Measurements from ENCODE around the gene PDE9A. TPM values are rescaled to one million over a fixed set of nuclear protein-coding genes. Genes with fewer than 3 reads are reported as not detected.

The PDE9A gene
- total RNA-seq, 1 donor from 2014 or later = 27.4 TPM

DNA sequence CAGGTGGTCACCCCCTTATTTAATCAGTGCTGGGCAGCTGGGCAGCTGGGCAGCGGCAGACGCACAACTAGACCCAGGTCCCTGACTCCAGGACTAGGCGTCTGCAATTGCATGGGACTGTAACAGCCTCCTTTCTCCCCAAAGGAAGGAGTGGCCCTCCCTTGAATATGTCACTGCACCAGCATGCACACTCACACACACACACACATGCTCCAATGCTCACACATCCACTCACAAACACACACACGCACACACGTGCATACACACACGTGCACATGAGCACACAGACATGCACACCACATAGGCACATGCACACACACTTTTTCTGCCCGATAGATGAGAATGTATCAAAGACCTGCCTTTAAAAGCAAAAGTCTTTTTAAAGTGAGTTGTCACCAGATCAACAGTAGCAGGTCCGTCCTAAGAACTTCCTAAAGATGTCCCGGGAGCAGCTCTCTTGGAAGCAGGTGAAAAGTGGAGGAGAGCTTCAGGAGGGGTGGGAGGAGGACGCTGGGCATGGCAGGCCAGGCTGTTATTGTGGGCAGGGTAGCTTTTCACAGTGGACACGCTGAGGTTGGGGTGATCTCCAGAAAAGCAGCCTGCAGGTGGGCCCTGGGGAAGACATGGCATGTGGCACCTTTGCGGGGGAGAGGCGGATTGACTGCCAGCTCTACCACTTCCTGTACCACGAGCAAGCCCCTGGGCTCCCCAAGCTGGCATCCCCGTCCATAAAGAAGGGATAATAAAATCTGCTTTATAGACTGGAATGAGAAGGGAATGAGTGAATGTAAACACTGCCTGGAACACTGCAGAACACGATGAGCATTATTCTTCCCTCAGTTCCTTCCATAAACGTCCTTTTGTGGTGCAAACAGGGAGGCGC lies 1.7 kb downstream of the PDE9A start:
- Mint-ChIP-seq H3K27me3 (ENCODE audit: low read depth) (peaks cover 3% of the 10 kb centered on the region), H3K27ac (no peak overlapping the region), H3K9me3 (no peaks in the 10 kb centered on the region), H3K4me1 (peaks cover 28% of the 10 kb centered on the region), H3K4me3 (peak overlapping the region; percentile 78), H3K36me3 (peaks cover 2% of the 10 kb centered on the region)
- no peak for DNase-seq (ENCODE audit: low spot score in 2 of 2, unreplicated experiment in 2 of 2)
- TF ChIP-seq, protein P1, sequence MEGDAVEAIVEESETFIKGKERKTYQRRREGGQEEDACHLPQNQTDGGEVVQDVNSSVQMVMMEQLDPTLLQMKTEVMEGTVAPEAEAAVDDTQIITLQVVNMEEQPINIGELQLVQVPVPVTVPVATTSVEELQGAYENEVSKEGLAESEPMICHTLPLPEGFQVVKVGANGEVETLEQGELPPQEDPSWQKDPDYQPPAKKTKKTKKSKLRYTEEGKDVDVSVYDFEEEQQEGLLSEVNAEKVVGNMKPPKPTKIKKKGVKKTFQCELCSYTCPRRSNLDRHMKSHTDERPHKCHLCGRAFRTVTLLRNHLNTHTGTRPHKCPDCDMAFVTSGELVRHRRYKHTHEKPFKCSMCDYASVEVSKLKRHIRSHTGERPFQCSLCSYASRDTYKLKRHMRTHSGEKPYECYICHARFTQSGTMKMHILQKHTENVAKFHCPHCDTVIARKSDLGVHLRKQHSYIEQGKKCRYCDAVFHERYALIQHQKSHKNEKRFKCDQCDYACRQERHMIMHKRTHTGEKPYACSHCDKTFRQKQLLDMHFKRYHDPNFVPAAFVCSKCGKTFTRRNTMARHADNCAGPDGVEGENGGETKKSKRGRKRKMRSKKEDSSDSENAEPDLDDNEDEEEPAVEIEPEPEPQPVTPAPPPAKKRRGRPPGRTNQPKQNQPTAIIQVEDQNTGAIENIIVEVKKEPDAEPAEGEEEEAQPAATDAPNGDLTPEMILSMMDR (IDR thresholded peaks at IDR 0.05; ENCODE audit: unreplicated experiment) = no peak

DNA sequence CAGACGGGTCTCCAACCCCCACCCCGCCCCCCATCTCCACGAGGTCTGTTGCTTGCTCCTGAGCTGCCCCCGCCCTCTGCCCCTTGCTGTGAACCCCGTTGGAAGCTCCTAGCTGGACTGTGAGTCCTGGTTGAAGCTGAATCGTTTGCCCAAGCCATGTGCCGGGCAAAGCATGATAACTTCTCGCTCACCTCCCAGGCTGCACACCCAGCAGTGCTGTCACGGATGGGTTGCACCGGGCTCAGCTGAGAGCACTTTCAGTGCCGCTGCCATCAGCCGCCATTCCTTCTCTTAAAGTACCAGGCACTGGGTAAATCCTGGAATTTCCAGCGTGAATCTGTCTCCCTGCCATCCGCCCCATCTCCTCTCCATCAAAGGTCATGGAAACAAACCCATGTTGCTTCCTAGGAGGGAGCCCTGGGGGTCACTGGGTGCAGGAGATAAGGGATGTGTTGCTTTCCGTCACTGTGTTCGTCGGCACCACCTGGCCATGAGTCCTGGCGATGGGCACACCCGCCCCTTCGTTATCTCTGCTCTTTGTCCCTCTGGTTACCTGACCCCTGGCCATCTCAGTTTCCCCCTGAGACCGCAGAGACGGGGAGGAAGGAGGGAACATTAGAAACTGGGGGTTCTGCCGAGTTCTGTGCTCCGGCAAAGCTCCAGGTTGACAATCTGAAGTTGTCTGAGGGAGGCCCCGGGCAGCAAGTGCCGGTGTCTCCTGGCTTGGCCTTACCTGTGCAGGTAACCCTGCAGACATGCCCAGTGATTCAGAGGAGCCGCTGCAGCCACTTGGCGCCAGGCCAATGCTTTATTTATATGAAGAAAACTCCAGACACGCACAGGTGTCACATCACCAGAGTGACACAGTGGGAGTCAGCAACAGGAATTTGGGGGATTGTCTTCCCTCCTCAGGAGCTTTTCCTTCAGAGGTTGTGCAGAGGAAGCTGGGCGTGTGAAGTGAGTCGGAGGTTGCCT lies 2.7 kb downstream of the PDE9A start:
- Mint-ChIP-seq H3K27me3 (ENCODE audit: low read depth) (peaks cover 3% of the 10 kb centered on the region), H3K9me3 (no peaks in the 10 kb centered on the region), H3K4me1 (peaks cover 28% of the 10 kb centered on the region), H3K27ac (peak overlapping the region; percentile 34), H3K36me3 (peaks cover 2% of the 10 kb centered on the region), H3K4me3 (peak overlapping the region; percentile 34)
- TF ChIP-seq, protein P1 (IDR thresholded peaks at IDR 0.05; ENCODE audit: unreplicated experiment) = no peak
- no peak for DNase-seq (ENCODE audit: low spot score in 2 of 2, unreplicated experiment in 2 of 2)

DNA sequence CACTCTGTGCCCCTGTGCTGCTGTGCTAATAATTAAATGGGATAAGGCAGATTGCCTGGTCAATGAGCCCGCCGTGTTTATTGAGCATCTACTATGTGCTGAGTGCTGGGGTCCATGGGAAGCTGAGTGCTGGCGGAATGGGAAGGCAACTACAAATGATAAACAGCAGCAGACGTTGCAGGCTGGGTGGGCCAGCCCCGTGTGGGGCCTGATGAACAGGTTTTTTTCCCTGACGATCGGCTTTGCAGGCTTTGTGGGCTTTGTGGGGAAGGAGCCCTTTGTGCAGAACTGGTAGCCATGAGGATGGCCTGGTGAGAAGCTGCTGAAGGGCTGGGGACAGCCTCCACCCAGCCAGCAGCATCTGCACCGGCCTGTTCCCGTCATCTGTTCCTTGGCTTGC lies 3.5 kb downstream of the PDE9A start:
- Mint-ChIP-seq H3K36me3 (peaks cover 5% of the 10 kb centered on the region), H3K9me3 (no peaks in the 10 kb centered on the region), H3K27me3 (ENCODE audit: low read depth) (no peaks in the 10 kb centered on the region), H3K4me1 (peaks cover 28% of the 10 kb centered on the region), H3K4me3 (no peak overlapping the region), H3K27ac (no peak overlapping the region)
- no peak for DNase-seq (ENCODE audit: low spot score in 2 of 2, unreplicated experiment in 2 of 2)
- TF ChIP-seq, protein P1 (IDR thresholded peaks at IDR 0.05; ENCODE audit: unreplicated experiment) = no peak

DNA sequence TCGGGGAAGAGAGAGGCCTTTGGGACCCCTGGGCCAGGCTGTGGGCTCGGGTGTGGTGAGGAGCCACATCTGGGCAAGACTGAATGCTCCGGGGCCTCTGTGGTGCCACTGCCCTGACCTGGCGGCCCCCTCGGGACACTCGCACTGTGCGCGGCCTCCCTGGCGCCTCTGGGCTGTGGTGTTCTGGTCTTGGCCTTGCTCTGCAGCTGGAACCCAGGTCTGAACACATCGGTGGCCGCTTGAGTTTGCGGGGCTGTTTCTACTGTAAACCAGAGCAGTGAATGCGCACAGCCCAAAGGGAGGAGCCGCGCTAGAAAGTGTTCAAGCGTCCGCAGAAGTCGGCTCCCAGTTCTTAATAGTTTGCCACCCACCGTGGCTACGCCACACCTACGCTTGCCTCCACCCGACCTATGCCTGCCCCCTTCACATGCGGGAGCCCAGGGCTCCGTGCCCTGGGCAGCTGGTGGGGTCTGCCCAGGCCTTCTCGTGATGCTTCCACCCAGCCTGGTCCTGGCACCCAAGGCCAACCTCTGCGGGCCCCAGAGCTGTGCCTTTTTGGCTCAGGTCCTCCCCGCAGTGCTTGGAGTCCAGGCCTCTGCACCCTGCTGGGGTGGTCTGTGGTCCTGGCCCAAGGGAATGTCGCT lies 4.4 kb downstream of the PDE9A start:
- peaks cover 5% of the 10 kb centered on the region for H3K36me3 Mint-ChIP-seq
- H3K4me3 Mint-ChIP-seq = no peak overlapping the region
- peaks cover 27% of the 10 kb centered on the region for H3K4me1 Mint-ChIP-seq
- no peaks in the 10 kb centered on the region for H3K27me3 Mint-ChIP-seq (ENCODE audit: low read depth)
- no peak overlapping the region for H3K27ac Mint-ChIP-seq
- no peaks in the 10 kb centered on the region for H3K9me3 Mint-ChIP-seq
- TF ChIP-seq, protein P1 (IDR thresholded peaks at IDR 0.05; ENCODE audit: unreplicated experiment) = no peak
- DNase-seq (ENCODE audit: low spot score in 2 of 2, unreplicated experiment in 2 of 2) = no peak

DNA sequence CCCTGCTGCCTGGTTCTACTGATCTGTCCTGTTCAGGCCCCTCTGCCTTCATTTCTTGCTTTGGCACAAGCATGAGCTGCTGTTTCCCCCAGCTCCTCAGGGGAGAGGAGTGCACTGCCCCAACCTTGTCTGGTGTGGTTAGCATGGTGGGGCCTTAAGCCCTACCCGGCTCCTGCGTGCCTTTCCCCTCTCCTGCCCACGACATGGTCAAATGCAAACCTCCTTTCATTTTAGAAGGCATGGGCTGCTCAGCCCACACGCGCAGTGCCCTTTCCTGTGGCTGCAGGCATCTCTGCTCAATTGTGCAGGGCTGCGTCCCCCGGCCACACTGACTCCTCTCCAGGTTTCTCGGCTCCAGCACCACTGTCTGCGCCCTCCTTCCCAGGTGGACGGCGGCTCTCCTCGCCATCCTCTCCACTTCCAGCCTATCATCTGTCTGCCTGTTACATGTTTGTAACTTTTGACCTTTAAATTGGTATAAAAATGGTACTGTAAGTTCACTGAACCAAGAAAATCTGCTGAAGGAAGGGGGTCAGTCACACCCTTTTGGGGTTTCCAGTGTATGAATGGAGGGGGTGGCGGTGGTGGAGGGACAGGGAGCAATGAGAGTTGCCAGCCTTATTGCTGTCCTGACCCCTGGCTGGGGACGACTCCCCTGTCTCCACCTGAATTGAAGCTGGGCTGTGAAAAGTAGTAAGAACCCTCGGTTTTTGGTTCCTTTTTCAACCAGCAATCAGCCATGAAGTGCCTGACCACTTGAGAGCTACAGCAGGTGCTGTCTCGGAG lies 5.1 kb downstream of the PDE9A start:
- H3K9me3 Mint-ChIP-seq = no peaks in the 10 kb centered on the region
- H3K4me3 Mint-ChIP-seq = no peak overlapping the region
- H3K27ac Mint-ChIP-seq = no peak overlapping the region
- peaks cover 24% of the 10 kb centered on the region for H3K4me1 Mint-ChIP-seq
- TF ChIP-seq, protein P1 (IDR thresholded peaks at IDR 0.05; ENCODE audit: unreplicated experiment) = no peak
- peaks cover 5% of the 10 kb centered on the region for H3K36me3 Mint-ChIP-seq
- DNase-seq (ENCODE audit: low spot score in 2 of 2, unreplicated experiment in 2 of 2) = no peak
- no peaks in the 10 kb centered on the region for H3K27me3 Mint-ChIP-seq (ENCODE audit: low read depth)

Data from mesothelial cell of epicardium (in vitro differentiated cells).